GM21390 (cell line): ENCODE data around the gene ERC2.

Experiments used
- ATAC-seq: cut with Tn5 transposase; IDR thresholded peaks from one replicate; pipeline ENCODE4 v1.9.1; 2021; ENCODE audit not compliant: unreplicated experiment

The ERC2 gene

GRCh38 chr3:55897573-55898224 is 570.6 kb downstream of the ERC2 start:
- no peak for ATAC-seq

GRCh38 chr3:55895897-55896566 is 572.2 kb downstream of the ERC2 start:
- no peak for ATAC-seq

- no peak for ATAC-seq
These were observed 573.7 kb downstream of the ERC2 start for GRCh38 chr3:55894605-55895004.

- ATAC-seq, result no peak
These were observed 575.1 kb downstream of the ERC2 start for GRCh38 chr3:55893045-55893664.

GRCh38 chr3:55891106-55891505 is 577.2 kb downstream of the ERC2 start:
- no peak for ATAC-seq

- ATAC-seq, result no peak
These were observed 579.9 kb downstream of the ERC2 start for GRCh38 chr3:55888282-55888885.

- no peak for ATAC-seq
These were observed 582.5 kb downstream of the ERC2 start for GRCh38 chr3:55885721-55886120.

- no peak for ATAC-seq
These were observed 583.6 kb downstream of the ERC2 start for GRCh38 chr3:55884491-55885285.

- no peak for ATAC-seq
These were observed 584.2 kb downstream of the ERC2 start for GRCh38 chr3:55884066-55884465.

- ATAC-seq, result no peak
These were observed 586.3 kb downstream of the ERC2 start for GRCh38 chr3:55882006-55882405.

- ATAC-seq, result no peak
These were observed 587.9 kb downstream of the ERC2 start for GRCh38 chr3:55880357-55880756.

GRCh38 chr3:55879901-55880331 is 588.4 kb downstream of the ERC2 start:
- no peak for ATAC-seq

- no peak for ATAC-seq
These were observed 590.6 kb downstream of the ERC2 start for GRCh38 chr3:55877703-55878102.

GRCh38 chr3:55876560-55876959 is 591.7 kb downstream of the ERC2 start:
- no peak for ATAC-seq

- no peak for ATAC-seq
These were observed 593.2 kb downstream of the ERC2 start for GRCh38 chr3:55875113-55875512.

- no peak for ATAC-seq
These were observed 594.6 kb downstream of the ERC2 start for GRCh38 chr3:55873523-55874254.

- ATAC-seq, result no peak
These were observed 597.7 kb downstream of the ERC2 start for GRCh38 chr3:55870594-55870993.

- ATAC-seq, result no peak
These were observed 599.9 kb downstream of the ERC2 start for GRCh38 chr3:55868347-55868746.

- ATAC-seq, result no peak
These were observed 605.2 kb downstream of the ERC2 start for GRCh38 chr3:55863028-55863427.

- no peak for ATAC-seq
These were observed 608.1 kb downstream of the ERC2 start for GRCh38 chr3:55860049-55860721.
